Ectodermal cell (in vitro differentiated cells): ENCODE results near the gene SYCN.

Experiments
- H3K27ac ChIP-seq: 2 replicates; pipeline ENCODE4 v1.7.0; 2013; ENCODE audit warnings: mild to moderate bottlenecking, low read depth, low read length; ENCODE audit not compliant: insufficient read depth, poor library complexity, severe bottlenecking
- H3K27me3 ChIP-seq: 2 replicates; pipeline ENCODE4 v1.7.0; 2013; ENCODE audit warnings: mild to moderate bottlenecking, low read length; ENCODE audit not compliant: insufficient read depth, control insufficient read depth, poor library complexity, severe bottlenecking
- H3K36me3 ChIP-seq: one replicate; pipeline ENCODE4 v1.7.0; 2013; ENCODE audit warnings: low read length; ENCODE audit not compliant: control insufficient read depth, insufficient read depth
- H3K4me1 ChIP-seq: one replicate; pipeline ENCODE4 v1.7.0; 2013; ENCODE audit warnings: low read length; ENCODE audit not compliant: control insufficient read depth, insufficient read depth
- H3K4me3 ChIP-seq: 2 replicates; pipeline ENCODE4 v1.7.0; 2013; ENCODE audit warnings: low read depth, low read length, control low read depth; ENCODE audit not compliant: insufficient read depth
- H3K9me3 ChIP-seq: 2 replicates; pipeline ENCODE4 v1.7.0; 2013; ENCODE audit warnings: mild to moderate bottlenecking, low read length, moderate library complexity; ENCODE audit not compliant: control insufficient read depth
- WGBS, 2 experiments: methylation state at CpG; one replicate each; pipeline ENCODE4 v1.1.7; 2013; ENCODE audit warnings: missing lambda C conversion rate in 2 of 2; 5-methylcytosine and 5-hydroxymethylcytosine counted together

SYCN gene

DNA sequence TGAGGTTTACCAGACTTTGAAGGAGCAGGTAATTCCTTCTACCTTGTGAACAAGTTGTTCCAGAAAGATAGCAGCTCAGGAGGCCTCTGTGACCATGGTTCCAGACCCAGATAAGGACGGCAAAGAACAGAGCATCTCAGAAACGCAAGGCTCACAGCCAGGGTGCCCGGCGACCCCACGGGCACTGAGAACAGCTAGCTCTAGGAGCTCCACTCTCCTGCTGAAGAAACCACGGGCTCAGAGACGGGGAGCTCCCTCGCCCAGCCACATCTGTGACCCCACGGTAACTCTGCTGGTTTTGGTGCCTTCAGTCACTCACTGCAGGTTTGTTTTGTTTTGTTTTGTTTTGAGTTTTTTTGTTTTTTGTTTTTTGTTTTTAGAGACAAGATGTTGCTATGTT, 23.3 kb downstream of the SYCN start:
- no peak overlapping the region for H3K27ac ChIP-seq
- H3K4me3 ChIP-seq: no peak overlapping the region
- WGBS, 2 experiments: 94 to 95% methylated on average over 9 of the region's 9 CpGs

DNA sequence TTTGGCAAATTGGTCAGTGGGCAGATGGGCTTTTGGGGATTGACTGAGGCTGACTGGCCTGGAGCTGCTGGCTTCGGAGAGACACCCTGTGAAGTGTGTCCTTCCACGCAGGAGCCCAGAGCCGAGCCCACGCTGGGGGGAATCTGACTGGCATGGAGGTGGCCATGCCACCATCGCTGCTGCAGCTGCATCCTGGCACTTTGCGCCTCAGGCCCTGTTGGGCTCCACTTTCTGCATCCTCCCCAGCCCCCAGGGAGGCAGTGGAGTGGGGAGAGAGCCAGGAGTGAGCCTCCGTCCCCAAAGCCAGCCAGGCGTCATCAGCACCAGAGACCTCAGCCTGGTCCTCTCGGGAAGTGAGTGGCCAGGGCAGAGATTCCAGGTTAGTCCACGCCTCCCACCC, 24.3 kb downstream of the SYCN start:
- Histone ChIP-seq H3K4me3 (no peak overlapping the region), H3K36me3 (peaks cover 14% of the 10 kb centered on the region)
- WGBS, 2 experiments: 93 to 96% methylated on average over 10 of the region's 10 CpGs

More for the DNA sequence above, 23.3 kb downstream of the SYCN start:
- H3K4me1 ChIP-seq: no peaks in the 10 kb centered on the region
- H3K9me3 ChIP-seq: no peaks in the 10 kb centered on the region
- no peaks in the 10 kb centered on the region for H3K27me3 ChIP-seq
- peaks cover 14% of the 10 kb centered on the region for H3K36me3 ChIP-seq

DNA sequence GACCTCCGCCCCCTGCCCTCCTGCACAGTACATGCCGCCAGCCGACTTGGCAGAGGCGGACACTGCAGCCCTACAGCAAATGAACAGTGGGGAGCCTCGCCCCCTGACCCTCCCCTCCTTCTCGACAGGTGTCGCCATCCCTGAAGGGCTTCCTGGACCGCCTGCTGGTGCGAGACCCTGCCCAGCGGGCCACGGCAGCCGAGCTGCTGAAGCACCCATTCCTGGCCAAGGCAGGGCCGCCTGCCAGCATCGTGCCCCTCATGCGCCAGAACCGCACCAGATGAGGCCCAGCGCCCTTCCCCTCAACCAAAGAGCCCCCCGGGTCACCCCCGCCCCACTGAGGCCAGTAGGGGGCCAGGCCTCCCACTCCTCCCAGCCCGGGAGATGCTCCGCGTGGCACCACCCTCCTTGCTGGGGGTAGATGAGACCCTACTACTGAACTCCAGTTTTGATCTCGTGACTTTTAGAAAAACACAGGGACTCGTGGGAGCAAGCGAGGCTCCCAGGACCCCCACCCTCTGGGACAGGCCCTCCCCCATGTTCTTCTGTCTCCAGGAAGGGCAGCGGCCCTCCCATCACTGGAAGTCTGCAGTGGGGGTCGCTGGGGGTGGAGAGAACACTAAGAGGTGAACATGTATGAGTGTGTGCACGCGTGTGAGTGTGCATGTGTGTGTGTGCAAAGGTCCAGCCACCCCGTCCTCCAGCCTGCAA, 25.6 kb downstream of the SYCN start:
- no peaks in the 10 kb centered on the region for H3K4me1 ChIP-seq
- H3K27ac ChIP-seq: no peak overlapping the region
- WGBS, 2 experiments: 95% methylated on average over 30 of the region's 30 CpGs
- no peaks in the 10 kb centered on the region for H3K27me3 ChIP-seq
- H3K9me3 ChIP-seq: no peaks in the 10 kb centered on the region
- peaks cover 14% of the 10 kb centered on the region for H3K36me3 ChIP-seq
- H3K4me3 ChIP-seq: no peak overlapping the region

More for the DNA sequence above, 24.3 kb downstream of the SYCN start:
- H3K27ac ChIP-seq: no peak overlapping the region
- H3K9me3 ChIP-seq: no peaks in the 10 kb centered on the region
- H3K27me3 ChIP-seq: no peaks in the 10 kb centered on the region
- no peaks in the 10 kb centered on the region for H3K4me1 ChIP-seq

DNA sequence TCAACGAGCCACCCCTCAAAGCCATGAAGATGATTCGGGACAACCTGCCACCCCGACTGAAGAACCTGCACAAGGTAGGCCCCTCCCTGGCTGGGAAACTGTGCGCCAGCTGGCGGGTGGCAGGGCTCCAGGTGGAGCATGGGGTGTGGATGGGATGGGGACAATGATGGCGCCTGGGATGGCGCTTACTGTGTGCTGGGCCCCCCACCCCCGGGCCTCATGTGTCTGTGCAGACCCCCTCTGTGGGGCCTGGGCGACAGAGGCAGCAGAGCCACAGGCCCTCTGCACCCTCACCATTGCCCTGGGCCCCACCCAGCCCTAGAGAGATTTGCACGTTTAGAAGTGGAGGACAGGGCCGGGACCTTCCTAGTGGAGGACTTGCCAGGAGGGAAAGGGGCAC, 26.3 kb downstream of the SYCN start:
- WGBS, 2 experiments: 95% methylated on average over 11 of the region's 11 CpGs
- Histone ChIP-seq H3K9me3 (no peaks in the 10 kb centered on the region), H3K4me3 (no peak overlapping the region), H3K27me3 (no peaks in the 10 kb centered on the region), H3K4me1 (no peaks in the 10 kb centered on the region), H3K27ac (no peak overlapping the region), H3K36me3 (peaks cover 20% of the 10 kb centered on the region)

DNA sequence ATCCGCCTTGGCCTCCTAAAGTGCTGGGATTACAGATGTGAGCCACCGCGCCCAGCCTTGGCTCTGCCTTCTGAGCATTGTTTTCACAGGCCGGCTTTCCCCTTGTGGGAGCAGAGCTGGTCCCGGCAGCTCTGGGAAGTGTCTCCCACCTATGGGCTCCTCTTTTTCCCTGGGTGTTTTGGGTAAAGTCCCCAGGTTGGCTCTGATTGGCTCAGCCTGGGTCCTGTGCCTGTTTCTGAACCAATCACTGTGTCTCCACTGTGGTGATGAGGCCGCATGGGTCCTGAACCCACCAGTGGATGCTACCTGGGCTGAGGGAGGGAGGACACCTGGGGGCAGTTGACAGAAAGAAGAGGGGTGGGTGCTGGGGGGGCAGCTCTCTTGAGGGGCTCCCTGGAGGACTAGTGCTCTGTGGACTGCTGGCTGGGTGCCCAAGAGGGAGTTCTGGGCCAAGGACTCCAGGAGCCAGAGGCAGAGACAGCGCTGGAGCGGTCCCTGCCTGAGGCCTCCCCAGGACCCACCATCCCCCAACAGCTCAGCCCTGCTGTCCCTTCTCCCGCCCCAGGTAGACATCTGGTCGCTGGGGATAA, 26.9 kb downstream of the SYCN start:
- Histone ChIP-seq H3K27ac (no peak overlapping the region), H3K36me3 (peaks cover 20% of the 10 kb centered on the region), H3K4me1 (no peaks in the 10 kb centered on the region), H3K4me3 (no peak overlapping the region), H3K9me3 (no peaks in the 10 kb centered on the region), H3K27me3 (no peaks in the 10 kb centered on the region)
- WGBS, 2 experiments: 92 to 94% methylated on average over 10 of the region's 10 CpGs

DNA sequence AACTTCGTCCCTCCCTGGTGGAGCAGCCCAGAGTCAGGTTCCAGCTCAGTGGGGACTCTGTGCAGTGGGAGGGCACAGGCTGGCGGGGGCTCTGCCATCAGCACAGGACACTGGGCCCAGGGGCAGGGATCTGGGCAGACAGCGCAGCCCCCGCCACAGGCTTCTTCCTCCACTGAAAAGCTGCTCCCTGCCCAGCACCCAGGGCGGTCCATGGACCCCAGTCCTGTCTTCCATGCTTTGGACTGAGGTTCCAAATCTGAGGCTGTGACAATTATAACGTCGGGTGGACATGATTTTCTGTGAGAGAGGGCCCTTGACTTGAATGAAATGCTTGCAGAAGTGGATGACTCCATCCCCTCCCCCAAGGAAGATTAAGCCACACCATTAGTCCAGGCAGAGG, 28.5 kb downstream of the SYCN start:
- H3K36me3 ChIP-seq: peaks cover 20% of the 10 kb centered on the region
- no peaks in the 10 kb centered on the region for H3K9me3 ChIP-seq
- no peak overlapping the region for H3K27ac ChIP-seq
- H3K4me3 ChIP-seq: no peak overlapping the region
- H3K27me3 ChIP-seq: no peaks in the 10 kb centered on the region
- no peaks in the 10 kb centered on the region for H3K4me1 ChIP-seq
- WGBS, 2 experiments: 96% methylated on average over 7 of the region's 7 CpGs

DNA sequence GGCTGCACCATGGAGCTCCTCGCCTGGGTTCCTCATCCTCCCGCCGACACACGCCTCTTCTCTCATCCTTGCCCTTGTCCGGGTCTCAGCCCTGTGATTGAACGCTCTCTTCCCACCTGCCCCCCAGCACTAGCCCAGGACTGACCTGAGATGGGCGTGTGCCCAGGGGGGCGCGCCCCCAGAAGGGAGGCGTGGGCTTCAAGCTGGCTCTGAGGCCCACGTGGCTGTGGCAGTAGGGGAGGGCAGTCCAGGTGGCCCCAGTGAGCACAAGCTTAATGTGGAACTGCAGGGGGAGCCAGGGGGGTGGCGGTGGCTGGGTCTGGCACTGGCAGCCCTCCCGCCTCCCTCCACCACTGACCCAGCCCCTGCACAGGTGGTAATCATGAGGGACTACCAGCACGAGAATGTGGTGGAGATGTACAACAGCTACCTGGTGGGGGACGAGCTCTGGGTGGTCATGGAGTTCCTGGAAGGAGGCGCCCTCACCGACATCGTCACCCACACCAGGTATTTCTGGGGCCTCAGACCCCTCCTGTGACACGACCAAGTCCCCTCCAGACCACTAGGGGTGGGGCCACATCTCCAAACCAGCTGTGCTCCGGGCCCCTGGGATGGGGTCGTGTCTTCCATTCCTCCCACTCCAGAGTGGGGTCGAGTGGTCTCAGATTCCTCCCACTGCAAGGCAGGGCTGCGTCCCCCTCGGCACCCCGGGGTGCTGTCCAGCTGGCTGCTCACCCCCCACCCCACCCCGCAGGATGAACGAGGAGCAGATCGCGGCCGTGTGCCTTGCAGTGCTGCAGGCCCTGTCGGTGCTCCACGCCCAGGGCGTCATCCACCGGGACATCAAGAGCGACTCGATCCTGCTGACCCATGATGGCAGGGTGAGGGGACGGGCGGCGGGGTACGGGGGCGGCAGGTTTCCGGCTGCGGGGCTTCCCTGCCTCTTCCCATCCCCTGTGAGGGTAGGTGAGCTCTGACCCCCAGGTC, 29.2 kb downstream of the SYCN start:
- Histone ChIP-seq H3K27ac (no peak overlapping the region), H3K36me3 (peaks cover 20% of the 10 kb centered on the region), H3K4me1 (no peaks in the 10 kb centered on the region), H3K4me3 (no peak overlapping the region), H3K9me3 (no peaks in the 10 kb centered on the region), H3K27me3 (no peaks in the 10 kb centered on the region)
- 95% methylated on average over 43 of the region's 43 CpGs for WGBS, 2 experiments

DNA sequence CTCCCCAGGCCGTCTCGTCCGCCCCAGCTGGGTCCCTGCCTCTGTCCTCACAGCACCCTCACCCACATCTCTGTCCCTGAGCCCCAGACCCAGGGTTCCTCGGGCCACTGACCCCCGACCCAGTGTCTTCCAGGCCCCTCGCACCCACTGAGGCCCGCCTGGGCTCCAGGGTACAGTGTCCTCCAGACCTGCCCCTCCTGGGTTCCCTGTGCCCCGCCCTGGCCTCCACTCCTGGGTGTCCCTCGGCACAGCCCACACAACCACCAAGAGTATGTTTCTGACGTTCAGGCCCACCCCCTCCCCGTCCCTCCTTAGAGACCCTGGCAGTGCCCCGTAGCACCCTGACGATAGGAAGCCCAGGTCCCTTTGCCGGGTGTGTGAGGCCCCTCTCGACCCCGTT, 29.9 kb downstream of the SYCN start:
- peaks cover 20% of the 10 kb centered on the region for H3K36me3 ChIP-seq
- no peaks in the 10 kb centered on the region for H3K4me1 ChIP-seq
- WGBS, 2 experiments: 89 to 90% methylated on average over 16 of the region's 16 CpGs
- H3K27me3 ChIP-seq: no peaks in the 10 kb centered on the region
- H3K27ac ChIP-seq: no peak overlapping the region
- H3K9me3 ChIP-seq: no peaks in the 10 kb centered on the region
- no peak overlapping the region for H3K4me3 ChIP-seq

DNA sequence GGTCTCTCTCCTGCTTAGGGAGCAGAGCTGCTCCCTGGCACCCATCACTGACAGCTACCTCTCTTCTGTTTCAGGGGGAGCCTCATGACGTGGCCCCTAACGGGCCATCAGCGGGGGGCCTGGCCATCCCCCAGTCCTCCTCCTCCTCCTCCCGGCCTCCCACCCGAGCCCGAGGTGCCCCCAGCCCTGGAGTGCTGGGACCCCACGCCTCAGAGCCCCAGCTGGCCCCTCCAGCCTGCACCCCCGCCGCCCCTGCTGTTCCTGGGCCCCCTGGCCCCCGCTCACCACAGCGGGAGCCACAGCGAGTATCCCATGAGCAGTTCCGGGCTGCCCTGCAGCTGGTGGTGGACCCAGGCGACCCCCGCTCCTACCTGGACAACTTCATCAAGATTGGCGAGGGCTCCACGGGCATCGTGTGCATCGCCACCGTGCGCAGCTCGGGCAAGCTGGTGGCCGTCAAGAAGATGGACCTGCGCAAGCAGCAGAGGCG, 30.5 kb downstream of the SYCN start:
- no peaks in the 10 kb centered on the region for H3K4me1 ChIP-seq
- no peaks in the 10 kb centered on the region for H3K27me3 ChIP-seq
- no peak overlapping the region for H3K27ac ChIP-seq
- WGBS, 2 experiments: 93 to 95% methylated on average over 25 of the region's 25 CpGs
- no peaks in the 10 kb centered on the region for H3K9me3 ChIP-seq
- H3K4me3 ChIP-seq: no peak overlapping the region
- H3K36me3 ChIP-seq: peaks cover 15% of the 10 kb centered on the region
